Osteoblast (primary cell): Measurements from ENCODE around the gene SLBP. TPM values are rescaled to one million over a fixed set of nuclear protein-coding genes. Genes with fewer than 3 reads are reported as not detected.

Source experiments
- DNase-seq: peaks from one replicate; pipeline ENCODE4 v3.0.0; 2011; ENCODE audit warnings: low spot score, mixed read lengths; ENCODE audit not compliant: insufficient read length; ENCODE audit errors: missing footprints
- H2AFZ ChIP-seq: 2 replicates; pipeline ENCODE4 v1.6.0; 2011; ENCODE audit warnings: mild to moderate bottlenecking, low read length
- H3K27ac ChIP-seq: 2 replicates; pipeline ENCODE4 v1.5.1; 2011; ENCODE audit warnings: mild to moderate bottlenecking, low read depth, low read length, moderate library complexity
- H3K27me3 ChIP-seq: 2 replicates; pipeline ENCODE4 v1.6.0; 2012; ENCODE audit warnings: mild to moderate bottlenecking, control low read depth, inconsistent platforms, low read length, moderate library complexity; ENCODE audit not compliant: insufficient read depth
- H3K36me3 ChIP-seq: 2 replicates; pipeline ENCODE4 v1.5.1; 2011; ENCODE audit warnings: mild to moderate bottlenecking, low read length, control low read depth, moderate library complexity; ENCODE audit not compliant: insufficient read depth
- H3K4me1 ChIP-seq: 2 replicates; pipeline ENCODE4 v1.5.1; 2011; ENCODE audit warnings: mild to moderate bottlenecking, low read length, control low read depth, moderate library complexity; ENCODE audit not compliant: insufficient read depth
- H3K4me2 ChIP-seq: 2 replicates; pipeline ENCODE4 v1.6.0; 2011; ENCODE audit warnings: mild to moderate bottlenecking, low read length; ENCODE audit not compliant: insufficient read depth
- H3K4me3 ChIP-seq: fragments of 200-600 bp; sonication (generic); 3 replicates; pipeline ENCODE4 v1.5.1; 2012; ENCODE audit warnings: mild to moderate bottlenecking, low read length, inconsistent platforms; ENCODE audit not compliant: insufficient read depth
- H3K79me2 ChIP-seq: 2 replicates; pipeline ENCODE4 v1.6.0; 2012; ENCODE audit warnings: mild to moderate bottlenecking, low read length, control low read depth, inconsistent platforms; ENCODE audit not compliant: insufficient read depth
- H3K9me3 ChIP-seq: 2 replicates; pipeline ENCODE4 v1.5.1; 2011; ENCODE audit warnings: low read depth, low read length, control low read depth
- H4K20me1 ChIP-seq: 2 replicates; pipeline ENCODE4 v1.6.0; 2012; ENCODE audit warnings: mild to moderate bottlenecking, low read length, control low read depth; ENCODE audit not compliant: insufficient read depth
- CTCF ChIP-seq: IDR thresholded peaks from 2 replicates; pipeline ENCODE4 v1.5.1; 2011; ENCODE audit warnings: mild to moderate bottlenecking, low read depth, low read length, moderate library complexity; ENCODE audit errors: extremely low read depth
- total RNA-seq: library from RNA; depleted of rRNA; stranded (reverse); fragments of >200 nt; gene quantifications from 2 replicates; pipeline ENCODE4 v1.2.3, GENCODE V29; 2012

Gene SLBP
- total RNA-seq: 51.9 and 55.7 TPM in 2 replicates

GRCh38 chr4:1712216-1713002 is at the start of gene SLBP:
TSS of gene SLBP (minus strand) at chr4:1712319. CDS start at chr4:1712188, 131 bp downstream.
- Histone ChIP-seq H3K27me3 (no peaks in the 10 kb centered on the region), H3K9me3 (no peaks in the 10 kb centered on the region), H3K36me3 (peaks cover 15% of the 10 kb centered on the region), H3K27ac (peak within 1 kb of the TSS; percentile 92), H4K20me1 (peaks cover 30% of the 10 kb centered on the region), H3K4me1 (peaks cover 8% of the 10 kb centered on the region), H3K4me3 (peak within 1 kb of the TSS; percentile 79), H3K4me2 (peak within 1 kb of the TSS; percentile 97), H2AFZ (peak within 1 kb of the TSS; percentile 91), H3K79me2 (peaks cover 63% of the 10 kb centered on the region)
- no peak for TF ChIP-seq CTCF
- peak; percentile 99 for DNase-seq

GRCh38 chr4:1761130-1761689 is 49.1 kb upstream of the SLBP start:
- Histone ChIP-seq H3K4me1 (no peaks in the 10 kb centered on the region), H3K9me3 (no peaks in the 10 kb centered on the region), H3K27ac (no peak overlapping the region), H3K79me2 (no peaks in the 10 kb centered on the region), H3K27me3 (peaks cover 2% of the 10 kb centered on the region), H2AFZ (no peak overlapping the region), H3K36me3 (no peaks in the 10 kb centered on the region), H3K4me2 (no peak overlapping the region), H3K4me3 (no peak overlapping the region), H4K20me1 (no peaks in the 10 kb centered on the region)
- no peak for DNase-seq
- no peak for TF ChIP-seq CTCF

- Histone ChIP-seq H3K4me1 (no peaks in the 10 kb centered on the region), H3K4me3 (no peak overlapping the region), H4K20me1 (no peaks in the 10 kb centered on the region), H2AFZ (no peak overlapping the region), H3K79me2 (no peaks in the 10 kb centered on the region), H3K4me2 (no peak overlapping the region), H3K36me3 (no peaks in the 10 kb centered on the region), H3K9me3 (no peaks in the 10 kb centered on the region), H3K27ac (no peak overlapping the region), H3K27me3 (no peaks in the 10 kb centered on the region)
- peak; percentile 92 for DNase-seq
- no peak for TF ChIP-seq CTCF
Measured at GRCh38 chr4:1760521-1761071, 48.5 kb upstream of the SLBP start.

GRCh38 chr4:1759818-1760223 is 47.7 kb upstream of the SLBP start:
- H3K79me2 ChIP-seq: no peaks in the 10 kb centered on the region
- H3K9me3 ChIP-seq: no peaks in the 10 kb centered on the region
- no peak overlapping the region for H3K4me3 ChIP-seq
- H3K27ac ChIP-seq: no peak overlapping the region
- H3K27me3 ChIP-seq: no peaks in the 10 kb centered on the region
- H4K20me1 ChIP-seq: no peaks in the 10 kb centered on the region
- peak; percentile 92 for DNase-seq
- no peak overlapping the region for H3K4me2 ChIP-seq
- no peak for TF ChIP-seq CTCF
- H3K36me3 ChIP-seq: no peaks in the 10 kb centered on the region
- H2AFZ ChIP-seq: no peak overlapping the region
- H3K4me1 ChIP-seq: no peaks in the 10 kb centered on the region
